KMS-11 (cell line): Measurements from ENCODE around the gene RASGRP2.

Experiments used
- H2AFZ ChIP-seq: fragments of 200-600 bp; sonication (generic); 2 replicates; pipeline ENCODE4 v1.6.1; 2016; ENCODE audit warnings: antibody characterized with exemption, mixed run types, low read depth
- H3K27ac ChIP-seq: fragments of 200-600 bp; sonication (generic); 2 replicates; pipeline ENCODE4 v1.6.1; 2016; ENCODE audit warnings: mild to moderate bottlenecking, mixed run types
- H3K27me3 ChIP-seq: fragments of 200-600 bp; sonication (generic); 2 replicates; pipeline ENCODE4 v1.6.1; 2017; ENCODE audit warnings: mild to moderate bottlenecking, low read depth, mixed run types, moderate library complexity; ENCODE audit not compliant: insufficient read depth
- H3K36me3 ChIP-seq: fragments of 200-600 bp; sonication (generic); 2 replicates; pipeline ENCODE4 v1.6.1; 2017; ENCODE audit warnings: mild to moderate bottlenecking, mixed run types; ENCODE audit not compliant: insufficient read depth
- H3K4me1 ChIP-seq: fragments of 200-600 bp; sonication (generic); 2 replicates; pipeline ENCODE4 v1.6.1; 2016; ENCODE audit warnings: mild to moderate bottlenecking, low read depth, mixed run types; ENCODE audit not compliant: poor library complexity, severe bottlenecking
- H3K4me2 ChIP-seq: fragments of 200-600 bp; sonication (generic); 2 replicates; pipeline ENCODE4 v1.7.0; 2016; ENCODE audit warnings: mild to moderate bottlenecking, mixed run types
- H3K4me3 ChIP-seq: fragments of 200-600 bp; sonication (generic); IDR thresholded peaks from 2 replicates; pipeline ENCODE4 v1.6.1; 2017; ENCODE audit warnings: low read depth, low read length, mixed read lengths; ENCODE audit not compliant: insufficient read depth
- H3K79me2 ChIP-seq: fragments of 200-600 bp; sonication (generic); 2 replicates; pipeline ENCODE4 v1.6.1; 2016; ENCODE audit warnings: low read depth, mixed run types; ENCODE audit not compliant: insufficient read depth
- H3K9ac ChIP-seq: fragments of 200-600 bp; sonication (generic); 2 replicates; pipeline ENCODE4 v1.6.1; 2016; ENCODE audit warnings: mild to moderate bottlenecking, mixed run types
- H4K20me1 ChIP-seq: fragments of 200-600 bp; sonication (generic); 2 replicates; pipeline ENCODE4 v1.6.1; 2016; ENCODE audit warnings: mild to moderate bottlenecking, mixed run types; ENCODE audit not compliant: insufficient read depth
- CTCF ChIP-seq: fragments of 200-600 bp; sonication (generic); conservative IDR thresholded peaks from 2 replicates; pipeline ENCODE4 v1.6.1; 2017; ENCODE audit warnings: low read depth, mild to moderate bottlenecking, antibody characterized with exemption, low read length, moderate library complexity, mixed read lengths

The RASGRP2 gene

GRCh38 chr11:64787526-64788320 is 43.8 kb upstream of the RASGRP2 start:
- Histone ChIP-seq H3K4me2 (no peak overlapping the region), H3K27me3 (no peaks in the 10 kb centered on the region), H3K4me3 (no peak overlapping the region), H3K79me2 (no peaks in the 10 kb centered on the region), H3K4me1 (no peaks in the 10 kb centered on the region), H3K36me3 (no peaks in the 10 kb centered on the region), H4K20me1 (no peaks in the 10 kb centered on the region), H3K27ac (no peak overlapping the region), H3K9ac (no peak overlapping the region), H2AFZ (no peak overlapping the region)
- peak; percentile 43 for TF ChIP-seq CTCF

GRCh38 chr11:64786308-64786707 is 42.4 kb upstream of the RASGRP2 start:
- no peak overlapping the region for H3K9ac ChIP-seq

GRCh38 chr11:64784813-64785581 is 41.1 kb upstream of the RASGRP2 start:
- H3K79me2 ChIP-seq = no peaks in the 10 kb centered on the region
- no peak overlapping the region for H3K9ac ChIP-seq
- peaks cover 3% of the 10 kb centered on the region for H3K4me1 ChIP-seq
- H2AFZ ChIP-seq = no peak overlapping the region
- no peak overlapping the region for H3K27ac ChIP-seq
- no peak for TF ChIP-seq CTCF
- no peak overlapping the region for H3K4me2 ChIP-seq
- H3K36me3 ChIP-seq = no peaks in the 10 kb centered on the region
- no peak overlapping the region for H3K4me3 ChIP-seq
- H4K20me1 ChIP-seq = no peaks in the 10 kb centered on the region
- no peaks in the 10 kb centered on the region for H3K27me3 ChIP-seq

More at GRCh38 chr11:64786308-64786707, 42.4 kb upstream of the RASGRP2 start:
- H3K79me2 ChIP-seq = no peaks in the 10 kb centered on the region
- H3K4me1 ChIP-seq = no peaks in the 10 kb centered on the region
- H2AFZ ChIP-seq = no peak overlapping the region
- TF ChIP-seq CTCF = no peak
- H3K27ac ChIP-seq = no peak overlapping the region
- H4K20me1 ChIP-seq = no peaks in the 10 kb centered on the region
- no peaks in the 10 kb centered on the region for H3K27me3 ChIP-seq
- H3K4me3 ChIP-seq = no peak overlapping the region
- H3K4me2 ChIP-seq = no peak overlapping the region
- no peaks in the 10 kb centered on the region for H3K36me3 ChIP-seq

- no peaks in the 10 kb centered on the region; the same call in 1 of the 2 replicates for H3K27me3 ChIP-seq
- peak within 1 kb of the TSS; percentile 94 for H3K27ac ChIP-seq
- peaks cover 37% of the 10 kb centered on the region for H4K20me1 ChIP-seq
- no peak for TF ChIP-seq CTCF
- H3K36me3 ChIP-seq = peaks cover 23% of the 10 kb centered on the region; the same call in 1 of the 2 replicates
- H3K4me3 ChIP-seq = peak within 1 kb of the TSS; percentile 46
- H3K9ac ChIP-seq = peak within 1 kb of the TSS; percentile 88
- H2AFZ ChIP-seq = peak within 1 kb of the TSS; percentile 68
- H3K79me2 ChIP-seq = peaks cover 39% of the 10 kb centered on the region
- peak within 1 kb of the TSS; percentile 87 for H3K4me2 ChIP-seq
- peaks cover 42% of the 10 kb centered on the region for H3K4me1 ChIP-seq
Measured at GRCh38 chr11:64778473-64779298, 34.7 kb upstream of the RASGRP2 start, which contains the start of gene SF1. Gene SF1, minus strand, starts transcription at chr11:64778542. Its CDS starts 150 bp downstream, at chr11:64778392.
